ENCODE measurements around the gene TOMM22.

The TOMM22 gene

DNA sequence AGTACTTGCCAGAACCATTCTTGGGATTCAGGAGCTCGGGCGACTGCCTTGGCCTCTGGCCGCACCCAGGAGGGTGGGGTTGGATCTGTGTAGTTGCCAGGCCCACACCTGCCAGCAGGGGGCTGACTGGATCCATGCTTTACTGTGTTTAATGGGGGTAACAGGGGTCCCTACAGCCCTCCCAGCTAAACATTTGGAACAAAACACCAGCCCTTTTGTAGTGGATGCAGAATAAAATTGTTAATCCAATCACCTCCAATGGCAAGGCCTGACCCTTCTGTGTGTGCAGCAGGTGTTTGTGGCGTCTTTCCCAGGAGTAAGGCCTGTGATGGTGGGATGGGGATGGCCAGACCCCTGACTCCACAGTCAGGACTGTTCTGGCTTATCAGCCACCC lies 51.6 kb downstream of the TOMM22 start:
- H3K4me3 ChIP-seq (replicated peaks; ENCODE audit: low read depth, low read length) = no peak overlapping the region
- DNase-seq (ENCODE audit: extremely low read depth, insufficient read length) = no peak
- H3K27me3 ChIP-seq (replicated peaks; ENCODE audit: control insufficient read depth, insufficient read depth, low read length) = no peaks in the 10 kb centered on the region
- peaks cover 60% of the 10 kb centered on the region for H3K36me3 ChIP-seq (ENCODE audit: control insufficient read depth, insufficient read depth, low read length)
- TF ChIP-seq, protein P1, sequence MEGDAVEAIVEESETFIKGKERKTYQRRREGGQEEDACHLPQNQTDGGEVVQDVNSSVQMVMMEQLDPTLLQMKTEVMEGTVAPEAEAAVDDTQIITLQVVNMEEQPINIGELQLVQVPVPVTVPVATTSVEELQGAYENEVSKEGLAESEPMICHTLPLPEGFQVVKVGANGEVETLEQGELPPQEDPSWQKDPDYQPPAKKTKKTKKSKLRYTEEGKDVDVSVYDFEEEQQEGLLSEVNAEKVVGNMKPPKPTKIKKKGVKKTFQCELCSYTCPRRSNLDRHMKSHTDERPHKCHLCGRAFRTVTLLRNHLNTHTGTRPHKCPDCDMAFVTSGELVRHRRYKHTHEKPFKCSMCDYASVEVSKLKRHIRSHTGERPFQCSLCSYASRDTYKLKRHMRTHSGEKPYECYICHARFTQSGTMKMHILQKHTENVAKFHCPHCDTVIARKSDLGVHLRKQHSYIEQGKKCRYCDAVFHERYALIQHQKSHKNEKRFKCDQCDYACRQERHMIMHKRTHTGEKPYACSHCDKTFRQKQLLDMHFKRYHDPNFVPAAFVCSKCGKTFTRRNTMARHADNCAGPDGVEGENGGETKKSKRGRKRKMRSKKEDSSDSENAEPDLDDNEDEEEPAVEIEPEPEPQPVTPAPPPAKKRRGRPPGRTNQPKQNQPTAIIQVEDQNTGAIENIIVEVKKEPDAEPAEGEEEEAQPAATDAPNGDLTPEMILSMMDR (IDR thresholded peaks at IDR 0.05; ENCODE audit: insufficient read depth, low read length, poor library complexity, severe bottlenecking) = peak; percentile 82

DNA sequence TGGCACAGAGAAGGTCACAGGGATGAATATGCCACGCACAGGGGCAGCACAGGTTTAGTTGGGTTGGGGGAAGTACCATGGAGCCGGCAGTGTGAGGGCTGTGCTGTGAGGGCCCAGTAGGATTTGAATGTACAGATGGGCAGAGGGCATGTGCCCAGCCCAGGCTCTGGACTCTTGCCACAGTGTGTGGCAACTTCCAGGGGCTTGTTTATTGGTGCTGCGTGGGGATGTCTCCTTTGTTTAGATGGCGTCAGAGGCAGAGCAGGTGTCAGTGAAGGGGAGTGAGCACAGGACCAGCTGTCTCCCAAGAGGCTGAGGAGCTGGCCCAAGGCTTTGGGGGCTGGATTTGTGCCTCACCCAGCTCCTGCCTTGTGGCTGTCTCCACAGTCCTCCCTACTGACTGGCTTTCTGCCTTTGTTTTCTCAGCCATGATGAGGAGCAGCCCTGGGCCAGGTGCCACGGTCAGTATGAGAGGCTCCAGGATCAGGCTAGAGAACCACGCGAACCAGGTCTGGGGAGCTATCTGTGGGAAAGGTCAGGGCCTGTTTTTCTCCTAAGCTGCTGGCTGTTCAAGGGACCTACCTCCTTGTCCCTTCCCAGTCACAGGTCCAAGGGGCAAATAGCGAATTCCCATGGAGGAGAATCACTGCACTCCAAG lies 52.1 kb downstream of the TOMM22 start:
- Histone ChIP-seq H3K36me3 (ENCODE audit: control insufficient read depth, insufficient read depth, low read length) (peaks cover 61% of the 10 kb centered on the region), H3K4me3 (replicated peaks; ENCODE audit: low read depth, low read length) (no peak overlapping the region), H3K27me3 (replicated peaks; ENCODE audit: control insufficient read depth, insufficient read depth, low read length) (no peaks in the 10 kb centered on the region)
- TF ChIP-seq, protein P1 (IDR thresholded peaks at IDR 0.05; ENCODE audit: insufficient read depth, low read length, poor library complexity, severe bottlenecking) = no peak
- DNase-seq (ENCODE audit: extremely low read depth, insufficient read length) = no peak

DNA sequence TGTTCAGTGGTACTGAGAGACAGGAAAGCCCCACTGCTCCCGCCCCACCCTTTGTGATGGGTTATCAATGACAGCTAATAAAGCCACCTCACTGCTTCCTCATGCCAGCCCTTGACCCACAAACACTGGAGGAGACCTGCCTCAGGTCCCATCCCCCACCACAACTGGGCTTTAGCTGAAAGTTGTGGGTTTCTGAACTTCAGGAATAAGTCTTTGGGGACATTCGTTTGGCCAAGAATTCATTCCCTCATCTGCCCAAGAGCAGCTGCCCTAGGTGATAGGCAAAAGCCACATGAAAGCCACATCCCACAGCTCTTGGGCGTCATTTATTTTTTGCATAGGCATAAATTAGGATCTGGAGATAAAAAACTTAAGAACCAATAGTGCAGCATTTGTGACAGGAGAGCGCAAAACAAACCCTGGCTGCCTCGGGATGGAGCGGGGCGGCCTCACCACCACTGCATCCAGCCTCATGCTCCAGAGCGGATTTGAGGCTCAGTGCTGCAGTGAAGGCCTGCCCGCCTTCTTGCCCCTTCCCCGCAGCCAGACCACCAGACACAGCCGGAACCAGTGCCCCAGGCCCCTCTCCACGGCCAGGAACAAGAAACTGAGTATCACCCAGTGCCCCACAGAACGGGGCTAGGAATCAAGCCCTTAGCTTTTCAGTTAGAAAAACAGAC lies 52.8 kb downstream of the TOMM22 start:
- Histone ChIP-seq H3K4me3 (replicated peaks; ENCODE audit: low read depth, low read length) (no peak overlapping the region), H3K36me3 (ENCODE audit: control insufficient read depth, insufficient read depth, low read length) (peaks cover 61% of the 10 kb centered on the region), H3K27me3 (replicated peaks; ENCODE audit: control insufficient read depth, insufficient read depth, low read length) (no peaks in the 10 kb centered on the region)
- DNase-seq (ENCODE audit: extremely low read depth, insufficient read length) = no peak
- TF ChIP-seq, protein P1 (IDR thresholded peaks at IDR 0.05; ENCODE audit: insufficient read depth, low read length, poor library complexity, severe bottlenecking) = no peak
